Stimulated activated CD4-positive, alpha-beta T cell treated with anti-CD3 and anti-CD28 coated beads, Interleukin-2, amount 100 ng/mL, for 24 hours (primary cell): ENCODE results near the gene THSD7A.

Experiments
- DNase-seq, 2 donors: peaks; one replicate each; pipeline ENCODE4 v3.0.0-alpha.2; 2020

The THSD7A gene

GRCh38 chr7:11699666-11700065 is 132.3 kb downstream of the THSD7A start:
- no peak for DNase-seq

- no peak for DNase-seq
Observed at GRCh38 chr7:11698384-11698871, 133.6 kb downstream of the THSD7A start.

DNA sequence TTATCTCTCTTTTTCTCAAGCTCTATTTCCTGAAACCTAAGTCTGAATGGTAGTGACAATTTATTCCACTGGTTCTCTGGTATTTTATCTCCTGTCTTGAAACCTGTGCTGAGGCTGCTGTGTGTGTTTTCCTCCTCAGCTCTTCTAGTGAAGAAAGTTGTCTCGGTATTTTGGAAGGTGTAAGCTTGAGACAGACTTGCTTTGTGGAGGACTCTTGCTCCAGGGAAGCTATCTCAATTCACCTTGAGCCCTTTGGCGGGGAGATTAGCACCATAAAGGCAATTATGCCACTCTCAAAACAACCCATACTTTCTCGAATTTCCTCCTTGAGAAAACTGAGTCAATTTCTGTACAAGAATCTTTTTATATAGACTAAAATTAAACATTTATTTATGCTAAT is 141.6 kb downstream of the THSD7A start:
- DNase-seq, result no peak

DNA sequence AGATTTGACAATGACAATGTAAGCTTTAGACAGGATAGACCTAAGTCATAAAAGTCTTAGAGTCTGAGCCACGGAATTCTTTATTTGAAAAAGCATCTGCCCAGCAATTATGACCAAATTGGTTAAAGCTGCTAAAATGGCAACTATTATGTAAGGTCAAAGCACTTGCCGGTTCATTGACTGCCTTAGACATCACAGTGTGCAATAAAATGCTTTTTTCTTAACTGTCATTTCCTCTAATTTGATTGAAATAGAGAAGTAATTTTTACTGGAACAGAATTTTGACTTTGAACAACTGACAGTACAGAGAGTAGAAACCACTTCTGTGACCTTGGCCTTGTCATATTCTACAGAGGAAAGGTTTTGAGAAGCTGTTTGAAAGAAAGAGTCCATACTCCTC is 142.9 kb downstream of the THSD7A start:
- DNase-seq, result no peak

GRCh38 chr7:11681461-11681860 is 150.5 kb downstream of the THSD7A start:
- no peak for DNase-seq

GRCh38 chr7:11675163-11675562 is 156.8 kb downstream of the THSD7A start:
- DNase-seq, result no peak

GRCh38 chr7:11668727-11669126 is 163.3 kb downstream of the THSD7A start:
- DNase-seq, result no peak

DNA sequence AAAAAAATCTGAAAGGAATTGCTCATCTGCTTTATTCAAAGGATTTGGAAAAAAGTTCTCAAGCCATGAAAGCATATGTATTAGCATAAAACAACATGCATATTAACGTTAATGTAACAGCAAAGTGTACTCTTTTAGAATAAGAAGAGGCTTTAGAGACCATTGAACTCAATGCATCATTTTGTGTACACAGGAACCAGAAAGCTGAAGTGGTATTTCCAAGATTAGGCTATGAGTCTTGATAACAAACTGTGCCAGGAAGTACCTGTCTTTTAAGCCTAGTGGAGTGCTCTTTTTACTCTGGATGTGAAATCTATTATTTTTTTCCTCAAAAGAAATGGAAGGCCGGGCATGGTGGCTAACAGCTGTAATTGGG is 164.2 kb downstream of the THSD7A start:
- DNase-seq, result no peak

- DNase-seq, result no peak
Observed at GRCh38 chr7:11667071-11667809, 164.8 kb downstream of the THSD7A start.

- no peak for DNase-seq
Observed at GRCh38 chr7:11665357-11665756, 166.6 kb downstream of the THSD7A start.

DNA sequence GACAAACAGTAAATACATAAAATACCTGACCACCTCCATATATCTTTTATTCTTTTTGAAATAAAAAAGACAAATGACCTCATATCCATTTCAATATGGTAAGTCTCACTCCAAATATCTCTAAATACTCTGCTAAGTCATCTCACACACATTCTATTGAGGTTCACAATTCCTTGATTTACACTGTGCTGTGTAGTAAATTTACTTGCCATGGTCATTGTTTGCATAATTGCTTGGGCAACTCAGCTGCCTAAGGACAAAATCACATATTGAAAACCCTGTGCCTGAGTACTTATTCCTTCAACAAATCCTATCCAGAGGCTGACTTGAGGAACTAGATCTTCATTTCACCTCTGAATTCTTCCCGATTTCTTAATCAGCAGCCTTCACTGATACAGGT is 176.4 kb downstream of the THSD7A start:
- no peak for DNase-seq

GRCh38 chr7:11655163-11655562 is 176.8 kb downstream of the THSD7A start:
- DNase-seq, result no peak

GRCh38 chr7:11650500-11650899 is 181.5 kb downstream of the THSD7A start:
- no peak for DNase-seq

DNA sequence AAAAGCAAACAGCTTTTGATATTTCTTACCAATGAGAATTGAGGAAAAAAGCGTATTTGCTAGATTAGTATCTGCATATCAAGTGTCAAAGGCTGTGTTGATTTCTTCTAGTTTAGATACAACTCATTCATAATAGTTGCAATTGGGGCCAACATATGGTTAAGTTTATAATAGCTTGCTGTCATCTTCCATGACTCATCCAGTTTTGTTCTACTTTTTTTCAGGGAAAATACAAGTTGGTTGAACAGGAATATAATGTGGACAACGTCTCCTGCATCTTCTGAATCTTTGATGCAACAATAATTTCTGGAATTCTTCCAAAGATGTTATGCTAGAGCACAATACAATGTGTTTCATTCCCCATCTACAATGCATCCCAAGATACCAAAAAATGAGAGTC is 182.0 kb downstream of the THSD7A start:
- no peak for DNase-seq

DNA sequence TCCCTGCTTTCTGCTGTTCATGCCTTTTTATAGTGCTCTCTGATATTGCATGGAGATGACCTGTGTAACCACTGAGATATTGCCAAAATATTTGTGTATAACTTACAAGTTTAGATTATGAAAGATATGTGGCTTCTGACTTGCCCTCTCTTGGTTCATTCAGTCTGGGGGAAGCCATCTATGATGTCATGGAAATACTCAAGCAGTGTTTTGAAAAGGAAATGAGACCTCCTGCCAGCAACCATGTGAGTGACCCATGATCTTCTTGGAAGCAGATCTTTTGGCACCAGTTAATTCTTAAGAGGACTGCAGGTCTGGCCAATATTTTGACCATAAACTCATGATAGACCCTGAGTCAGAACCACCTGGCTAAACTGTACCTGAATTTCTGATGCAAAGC is 183.0 kb downstream of the THSD7A start:
- no peak for DNase-seq

DNA sequence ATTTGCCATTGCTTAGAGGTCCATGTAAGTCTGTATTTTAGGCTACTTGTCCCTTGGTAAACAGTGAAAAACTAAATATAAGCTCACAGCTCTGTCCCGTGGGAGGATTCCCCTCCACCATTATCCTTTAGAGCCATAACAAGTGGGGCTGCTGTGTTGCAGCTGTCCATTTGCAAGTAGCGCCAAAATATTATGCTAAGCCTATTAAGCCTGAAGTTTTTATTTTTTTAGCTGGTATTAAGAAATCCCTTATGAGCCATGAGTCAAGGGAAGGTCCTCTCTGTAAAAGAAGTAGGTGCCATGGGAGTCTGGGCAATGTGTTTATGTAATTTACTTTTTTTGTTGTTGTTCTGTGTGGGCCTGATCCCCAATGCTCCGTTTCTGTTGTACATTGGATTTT is 183.9 kb downstream of the THSD7A start:
- DNase-seq, result no peak

DNA sequence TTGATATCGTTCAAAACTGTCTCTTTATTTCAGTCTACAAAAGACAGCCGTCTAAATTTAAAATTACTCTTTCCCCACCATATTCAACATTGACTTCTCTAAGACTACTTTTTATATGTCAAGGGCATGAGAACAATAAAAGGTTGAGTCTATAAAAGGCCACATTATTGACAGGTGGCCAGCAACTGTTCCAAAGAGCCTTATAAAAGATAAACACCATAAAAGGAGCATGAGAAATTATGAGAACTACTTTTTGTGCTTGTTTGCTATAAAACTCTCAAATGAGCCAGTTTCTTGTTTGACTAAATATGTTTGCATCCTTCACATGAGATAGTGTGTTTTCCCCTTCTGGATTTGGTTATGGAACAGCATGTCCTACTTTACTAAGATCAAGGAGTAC is 189.2 kb downstream of the THSD7A start:
- no peak for DNase-seq

DNA sequence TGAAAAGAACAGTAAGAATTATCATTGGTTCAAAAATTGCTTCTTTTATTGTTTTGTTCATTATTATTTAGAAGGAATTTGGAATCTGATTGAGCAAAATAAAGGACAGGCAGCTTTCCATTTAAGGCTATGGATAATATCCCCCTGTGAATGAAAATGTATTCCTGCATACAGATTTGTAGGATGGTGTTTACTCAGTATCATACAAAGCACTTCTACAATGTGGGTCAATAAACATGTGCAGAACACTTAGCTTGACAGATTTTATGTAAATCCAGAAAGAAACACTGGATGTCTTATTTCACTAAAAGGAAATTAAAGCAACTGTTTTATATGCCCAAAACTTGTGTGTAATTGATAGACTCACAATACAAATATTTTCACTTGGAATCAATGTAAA is 189.7 kb downstream of the THSD7A start:
- no peak for DNase-seq

GRCh38 chr7:11638011-11638774 is 193.8 kb downstream of the THSD7A start:
- no peak for DNase-seq

DNA sequence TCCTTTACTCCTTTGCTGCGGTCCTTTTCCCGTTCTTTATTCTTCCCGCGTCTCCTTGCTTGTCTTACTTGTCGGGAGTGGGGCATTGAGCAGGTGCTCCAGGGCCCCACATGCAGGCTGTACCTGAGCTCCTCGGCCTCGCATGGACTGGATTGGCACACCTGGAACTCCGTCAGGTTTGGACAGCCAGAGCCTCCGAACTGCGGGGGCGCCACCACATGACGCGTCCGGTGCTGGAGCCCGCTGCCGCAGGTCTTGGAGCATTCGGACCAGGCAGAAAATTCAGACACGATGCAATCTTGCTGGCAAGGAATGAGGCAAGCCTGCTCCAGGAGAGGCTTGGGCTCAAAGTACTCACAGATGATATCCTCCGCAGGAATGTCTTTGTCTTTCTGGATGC is 195.7 kb downstream of the THSD7A start:
- DNase-seq, result no peak

DNA sequence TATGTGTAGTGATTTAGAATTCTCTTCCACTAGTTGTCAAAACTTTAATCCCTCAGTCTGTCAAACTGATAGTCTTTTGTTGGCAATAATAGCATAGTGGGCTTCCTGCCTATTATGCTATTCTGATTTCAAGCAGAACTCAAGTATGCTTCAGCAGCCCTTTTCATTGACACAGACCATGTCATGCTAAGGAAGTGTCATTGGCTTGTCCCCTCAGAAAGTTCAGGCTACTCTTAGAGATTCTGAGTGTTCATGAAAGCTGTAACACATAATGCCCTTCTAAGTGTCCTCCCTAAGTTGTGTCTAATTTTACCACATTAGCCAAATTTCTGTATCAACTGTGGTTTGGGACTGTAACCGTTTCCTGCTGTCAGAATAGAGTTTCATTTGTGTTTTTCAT is 198.7 kb downstream of the THSD7A start:
- DNase-seq, result no peak

DNA sequence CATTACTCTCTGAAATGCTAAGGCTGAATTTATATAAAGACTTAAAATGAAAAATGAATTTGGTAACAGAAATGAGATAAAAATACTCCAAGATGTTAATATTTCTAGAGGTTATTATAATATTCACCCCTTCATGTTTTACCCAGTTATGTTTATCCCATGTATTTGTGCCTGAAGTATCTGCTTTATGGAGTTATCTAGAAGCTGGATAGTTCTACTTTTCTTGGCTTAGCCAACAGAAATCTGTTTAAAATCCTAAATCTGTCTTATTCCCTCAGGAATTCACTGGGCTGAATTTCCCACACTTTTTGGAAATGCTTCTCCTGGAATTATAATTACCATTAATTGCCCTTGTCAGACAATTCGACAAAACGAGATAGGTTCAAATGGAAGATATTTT is 201.6 kb downstream of the THSD7A start:
- no peak for DNase-seq

- DNase-seq, result no peak
Observed at GRCh38 chr7:11625669-11626068, 206.3 kb downstream of the THSD7A start.

GRCh38 chr7:11623093-11623678 is 208.8 kb downstream of the THSD7A start:
- no peak for DNase-seq
